Natural killer cell (primary cell): ENCODE measurements around the gene NLK. TPM values are rescaled to one million over a fixed set of nuclear protein-coding genes. Genes with fewer than 3 reads are reported as not detected.

ENCODE experiments used
- ATAC-seq, 3 donors: fragments of 150-1000 bp in 2 of 3; fragments of 200-7000 bp in 1 of 3; cut with Tn5 transposase; 1 replicate in 1 of 3; 2 replicates in 2 of 3; pipeline ENCODE4 v1.10.0; 2021; ENCODE audit warnings: mild to moderate bottlenecking in 2 of 3, moderate library complexity in 2 of 3
- DNase-seq, 2 donors: peaks; one replicate each; pipeline versions ENCODE4 v3.0.0 to v3.0.0-alpha.2; 2013 to 2021; ENCODE audit warnings: mixed read lengths in 1 of 2
- H3K27ac ChIP-seq: one replicate; pipeline ENCODE4 v1.5.1; 2013; ENCODE audit warnings: mild to moderate bottlenecking, low read length
- H3K27me3 ChIP-seq: one replicate; pipeline ENCODE4 v1.6.1; 2013; ENCODE audit warnings: low read length; ENCODE audit not compliant: control insufficient read depth, insufficient read depth
- H3K36me3 ChIP-seq: one replicate; pipeline ENCODE4 v1.6.1; 2013; ENCODE audit warnings: low read length; ENCODE audit not compliant: control insufficient read depth, insufficient read depth
- H3K4me1 ChIP-seq: one replicate; pipeline ENCODE4 v1.6.1; 2013; ENCODE audit warnings: low read length; ENCODE audit not compliant: control insufficient read depth, insufficient read depth
- H3K4me3 ChIP-seq: one replicate; pipeline ENCODE4 v1.5.1; 2013; ENCODE audit warnings: low read length
- H3K9me3 ChIP-seq: one replicate; pipeline ENCODE4 v1.6.1; 2013; ENCODE audit warnings: low read length; ENCODE audit not compliant: control insufficient read depth, insufficient read depth
- H3K27ac Mint-ChIP-seq, 2 donors: one replicate each; pipeline ENCODE4 v1.8.0; 2022; ENCODE audit warnings: mild to moderate bottlenecking in 2 of 2, mixed read lengths in 2 of 2, moderate library complexity in 1 of 2
- H3K27me3 Mint-ChIP-seq, 2 donors: one replicate each; pipeline ENCODE4 v1.8.0; 2022; ENCODE audit warnings: low read depth in 2 of 2, mixed read lengths in 2 of 2
- H3K36me3 Mint-ChIP-seq: one replicate; pipeline ENCODE4 v1.8.0; 2022; ENCODE audit warnings: mixed read lengths
- H3K4me1 Mint-ChIP-seq, 2 donors: one replicate each; pipeline ENCODE4 v1.8.0; 2022; ENCODE audit warnings: mixed read lengths in 2 of 2
- H3K4me3 Mint-ChIP-seq: one replicate; pipeline ENCODE4 v1.8.0; 2022; ENCODE audit warnings: mild to moderate bottlenecking, moderate library complexity, mixed read lengths
- H3K9me3 Mint-ChIP-seq, 2 donors: one replicate each; pipeline ENCODE4 v1.8.0; 2022; ENCODE audit warnings: mixed read lengths in 2 of 2
- CTCF ChIP-seq: fragments of 200-600 bp; IDR thresholded peaks from one replicate; pipeline ENCODE4 v1.8.0; 2022; ENCODE audit warnings: antibody characterized with exemption
- WGBS: methylation state at CpG from one replicate; pipeline ENCODE4 v1.1.7; 2013; ENCODE audit warnings: missing lambda C conversion rate; ENCODE audit not compliant: insufficient coverage; 5-methylcytosine and 5-hydroxymethylcytosine counted together
- intact Hi-C: fragments of 100-400 bp; cut with micrococcal nuclease; formaldehyde crosslinking; loops from one replicate; pipeline ENCODE4 v1.14.2; 2022
- total RNA-seq, 4 donors: library from RNA; stranded (reverse); fragments of 120-200 nt in 1 of 4; gene quantifications; one replicate each; pipeline versions ENCODE4 v1.2.3 to v1.2.4, GENCODE V29; 2013 to 2022

Gene NLK
- total RNA-seq, 3 donors from 2014 or later (not counting 1 experiment from before 2014, with no cell fraction given), result 18.3 to 35.6 (median 20.8) TPM

DNA sequence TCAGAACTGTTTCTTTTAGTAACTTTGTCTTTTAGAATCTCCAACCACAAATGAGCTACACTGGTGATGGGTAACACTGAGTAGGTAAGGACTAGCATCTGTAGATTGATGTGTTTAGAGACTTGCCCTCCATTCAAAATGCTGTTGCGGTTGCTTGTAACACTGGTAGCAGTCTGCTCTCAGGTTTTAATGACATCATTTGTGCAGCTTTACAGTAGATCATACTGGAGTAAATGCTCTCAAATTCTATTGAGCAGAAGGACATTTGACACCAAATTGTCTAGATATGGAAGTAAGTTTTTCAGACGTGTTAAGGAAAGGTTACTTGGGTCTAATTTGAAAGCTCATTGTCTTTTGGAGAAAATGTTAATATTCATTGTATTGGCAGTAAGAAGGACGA is 98.8 kb downstream of the NLK start:
- WGBS, result 93% methylated on average over 2 of the region's 3 CpGs
- Mint-ChIP-seq H3K27me3 (no peaks in the 10 kb centered on the region), H3K4me1 (no peaks in the 10 kb centered on the region), H3K9me3 (no peaks in the 10 kb centered on the region), H3K27ac (no peak overlapping the region), H3K36me3 (no peaks in the 10 kb centered on the region), H3K4me3 (no peak overlapping the region)
- Histone ChIP-seq H3K4me3 (no peak overlapping the region), H3K27ac (no peak overlapping the region), H3K9me3 (no peaks in the 10 kb centered on the region), H3K4me1 (no peaks in the 10 kb centered on the region), H3K36me3 (peaks cover 7% of the 10 kb centered on the region), H3K27me3 (no peaks in the 10 kb centered on the region)
- DNase-seq (no peak), ATAC-seq (no peak)
- no peak for TF ChIP-seq CTCF
- intact Hi-C loops, result no loop called here

DNA sequence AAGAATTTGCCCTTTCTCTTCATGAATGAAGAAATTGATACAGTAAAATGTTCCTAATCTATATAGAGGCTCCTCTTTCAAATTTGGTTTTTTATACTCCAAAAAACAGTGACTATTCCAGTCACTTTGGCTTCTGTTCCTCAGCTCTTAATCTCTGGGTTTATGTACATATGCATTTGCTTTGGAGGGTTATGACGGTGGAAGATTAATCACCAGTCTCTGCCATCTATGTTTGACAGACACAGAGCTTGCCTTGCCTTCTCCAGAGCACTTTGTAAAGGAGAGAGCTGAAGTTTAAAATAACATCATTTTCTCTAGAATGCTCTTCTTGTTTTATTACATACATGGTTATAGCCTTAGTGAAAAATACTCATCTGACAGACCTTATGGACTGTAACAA is 99.3 kb downstream of the NLK start:
- H3K4me1 ChIP-seq, result no peaks in the 10 kb centered on the region
- H3K4me3 Mint-ChIP-seq, result no peak overlapping the region
- no peaks in the 10 kb centered on the region for H3K27me3 Mint-ChIP-seq
- H3K4me1 Mint-ChIP-seq, result no peaks in the 10 kb centered on the region
- H3K9me3 Mint-ChIP-seq, result no peaks in the 10 kb centered on the region
- H3K36me3 Mint-ChIP-seq, result no peaks in the 10 kb centered on the region
- H3K9me3 ChIP-seq, result no peaks in the 10 kb centered on the region
- no CpG with 5 or more reads among the region's 1 CpG for WGBS
- H3K4me3 ChIP-seq, result no peak overlapping the region
- DNase-seq (no peak), ATAC-seq (no peak)
- peaks cover 6% of the 10 kb centered on the region for H3K36me3 ChIP-seq
- intact Hi-C loops, result no loop called here
- H3K27ac Mint-ChIP-seq, result no peak overlapping the region
- no peak for TF ChIP-seq CTCF
- no peaks in the 10 kb centered on the region for H3K27me3 ChIP-seq
- no peak overlapping the region for H3K27ac ChIP-seq

GRCh38 chr17:28142305-28142704 is 99.8 kb downstream of the NLK start:
- Mint-ChIP-seq H3K4me3 (no peak overlapping the region), H3K27ac (no peak overlapping the region), H3K4me1 (no peaks in the 10 kb centered on the region), H3K9me3 (no peaks in the 10 kb centered on the region), H3K36me3 (no peaks in the 10 kb centered on the region), H3K27me3 (no peaks in the 10 kb centered on the region)
- ATAC-seq (no peak), DNase-seq (no peak)
- 90% methylated on average over 5 of the region's 5 CpGs for WGBS
- H3K27ac ChIP-seq, result no peak overlapping the region
- TF ChIP-seq CTCF, result no peak
- H3K4me3 ChIP-seq, result no peak overlapping the region
- no peaks in the 10 kb centered on the region for H3K4me1 ChIP-seq
- H3K9me3 ChIP-seq, result no peaks in the 10 kb centered on the region
- H3K27me3 ChIP-seq, result no peaks in the 10 kb centered on the region
- peaks cover 6% of the 10 kb centered on the region for H3K36me3 ChIP-seq
- intact Hi-C loops, result no loop called here

GRCh38 chr17:28144019-28144418 is 101.5 kb downstream of the NLK start:
- Histone ChIP-seq H3K4me1 (no peaks in the 10 kb centered on the region), H3K36me3 (peaks cover 6% of the 10 kb centered on the region), H3K9me3 (no peaks in the 10 kb centered on the region), H3K4me3 (no peak overlapping the region), H3K27ac (no peak overlapping the region), H3K27me3 (no peaks in the 10 kb centered on the region)
- no peaks in the 10 kb centered on the region for H3K9me3 Mint-ChIP-seq
- H3K4me3 Mint-ChIP-seq, result no peak overlapping the region
- no peak overlapping the region for H3K27ac Mint-ChIP-seq
- no peak for TF ChIP-seq CTCF
- ATAC-seq (no peak), DNase-seq (no peak)
- H3K27me3 Mint-ChIP-seq, result no peaks in the 10 kb centered on the region
- 95% methylated on average over 2 of the region's 3 CpGs for WGBS
- intact Hi-C loops, result no loop called here
- H3K36me3 Mint-ChIP-seq, result no peaks in the 10 kb centered on the region
- no peaks in the 10 kb centered on the region for H3K4me1 Mint-ChIP-seq
